Activated naive CD4-positive, alpha-beta T cell treated with anti-CD3 and anti-CD28 coated beads, Interleukin-2, amount 50 U/mL, for 72 hours (primary cell): ENCODE measurements around the gene LYPLA2. TPM values are rescaled to one million over a fixed set of nuclear protein-coding genes. Genes with fewer than 3 reads are reported as not detected.

Experiments
- ATAC-seq, 2 donors: fragments of 150-1000 bp; cut with Tn5 transposase; 2 replicates each; pipeline ENCODE4 v1.10.0; 2021; ENCODE audit warnings: mild to moderate bottlenecking in 2 of 2, moderate library complexity in 2 of 2
- DNase-seq, 2 donors: peaks; one replicate each; pipeline ENCODE4 v3.0.0; 2021 to 2022; ENCODE audit warnings: low spot score in 2 of 2
- H3K27ac Mint-ChIP-seq, 2 donors: one replicate each; pipeline ENCODE4 v1.8.0; 2022; ENCODE audit warnings: mild to moderate bottlenecking in 2 of 2, mixed read lengths in 2 of 2
- H3K36me3 Mint-ChIP-seq, 2 donors: one replicate each; pipeline ENCODE4 v1.8.0; 2022; ENCODE audit warnings: mixed read lengths in 2 of 2
- H3K9me3 Mint-ChIP-seq, 2 donors: one replicate each; pipeline ENCODE4 v1.8.0; 2022; ENCODE audit warnings: mixed read lengths in 2 of 2
- total RNA-seq, 2 donors: library from RNA; stranded (reverse); gene quantifications; one replicate each; pipeline ENCODE4 v1.2.3, GENCODE V29; 2022

LYPLA2 gene
- total RNA-seq, 2 donors from 2014 or later: 73.6 to 78.1 TPM

GRCh38 chr1:23838401-23838866, 47.5 kb downstream of the LYPLA2 start:
- no peaks in the 10 kb centered on the region for H3K9me3 Mint-ChIP-seq
- H3K27ac Mint-ChIP-seq: peak overlapping the region in 1 of 2 donors; percentile 48
- DNase-seq: peak in 1 of 2 donors; percentile 71
- no peaks in the 10 kb centered on the region for H3K36me3 Mint-ChIP-seq
- ATAC-seq: peak; percentile 99

- DNase-seq (no peak), ATAC-seq (no peak)
- Mint-ChIP-seq H3K27ac (no peak overlapping the region), H3K36me3 (peaks cover 18 to 21% of the 10 kb centered on the region in 2 donors), H3K9me3 (no peaks in the 10 kb centered on the region)
Observed at GRCh38 chr1:23843644-23844043, 52.7 kb downstream of the LYPLA2 start.

Other genes starting within 250 kb of the LYPLA2 start
- 100 to 1,000 TPM in 1 of 2 donors, 10 to 100 TPM in 1; 31.5 to 290 TPM for gene ID3, start 231.6 kb upstream of the LYPLA2 start, total RNA-seq
- gene RPL11, start 99.3 kb upstream of the LYPLA2 start, total RNA-seq: 1,000 to 10,000 TPM; 1,409 to 1,417 TPM
- 10 to 100 TPM; 30.9 to 33.4 TPM for gene ELOA, start 47.7 kb upstream of the LYPLA2 start, total RNA-seq
- gene PITHD1, start 12.7 kb upstream of the LYPLA2 start, total RNA-seq: 10 to 100 TPM; 68.6 to 94.7 TPM
- gene GALE, start 9.6 kb downstream of the LYPLA2 start, total RNA-seq: 10 to 100 TPM; 43.6 to 53.2 TPM
- 10 to 100 TPM; 29.0 to 45.3 TPM for gene HMGCL, start 34.3 kb downstream of the LYPLA2 start, total RNA-seq
- gene FUCA1, start 77.1 kb downstream of the LYPLA2 start, total RNA-seq: 1 to 10 TPM; 4.3 to 6.4 TPM
- gene CNR2, start 122.2 kb downstream of the LYPLA2 start, total RNA-seq: under 1 TPM in 1 of 2 donors, not detected in 1; 0.05 TPM
- gene PNRC2, start 168.7 kb downstream of the LYPLA2 start, total RNA-seq: 100 to 1,000 TPM; 121 to 137 TPM
- gene SRSF10, start 189.2 kb downstream of the LYPLA2 start, total RNA-seq: 100 to 1,000 TPM; 202 to 226 TPM